Muscle of back (tissue), 11 donors: ENCODE results near the gene ARFRP1. TPM values are rescaled to one million over a fixed set of nuclear protein-coding genes. Genes with fewer than 3 reads are reported as not detected.
"Not testable (repeated sequence)": the region's sequence is repeated elsewhere in the genome, so short reads cannot be mapped to it uniquely, and the experiment has no call there.

Experiments
- DNase-seq, 3 donors: peaks; one replicate each; pipeline versions ENCODE4 v3.0.0 to v3.0.0-alpha.2; 2013
- polyA plus RNA-seq, 10 donors: library from polyadenylated mRNA; unstranded; fragments of 120-200 nt; gene quantifications; one replicate each; pipeline ENCODE4 v1.2.1, GENCODE V29; 2013; ENCODE audit not compliant: insufficient read length in 10 of 10

ARFRP1 gene
- polyA plus RNA-seq, 10 donors = 20.1 to 28.2 (median 25.6) TPM

GRCh38 chr20:63734111-63734945, 26.6 kb upstream of the ARFRP1 start:
- no peak for DNase-seq

- no peak for DNase-seq
Measured at GRCh38 chr20:63733579-63734081, 25.9 kb upstream of the ARFRP1 start.

- DNase-seq = no peak
Measured at GRCh38 chr20:63733117-63733516, 25.3 kb upstream of the ARFRP1 start.

GRCh38 chr20:63732118-63733095, 24.6 kb upstream of the ARFRP1 start:
- DNase-seq = no peak

- no peak for DNase-seq
Measured at GRCh38 chr20:63731410-63731809, 23.6 kb upstream of the ARFRP1 start.

GRCh38 chr20:63730189-63730733, 22.5 kb upstream of the ARFRP1 start:
- DNase-seq = not testable (repeated sequence)

GRCh38 chr20:63722967-63723622, 15.3 kb upstream of the ARFRP1 start:
- not testable (repeated sequence) for DNase-seq

GRCh38 chr20:63718996-63719395, 11.2 kb upstream of the ARFRP1 start:
- DNase-seq = peak in 1 of 3 donors; percentile 6

GRCh38 chr20:63714858-63715257, 7.1 kb upstream of the ARFRP1 start:
- no peak for DNase-seq

GRCh38 chr20:63712191-63712590, 4.4 kb upstream of the ARFRP1 start:
- DNase-seq = no peak

GRCh38 chr20:63711085-63711645, 3.4 kb upstream of the ARFRP1 start:
- DNase-seq = no peak

- no peak for DNase-seq
Measured at GRCh38 chr20:63709149-63709527, 1.4 kb upstream of the ARFRP1 start.

GRCh38 chr20:63708301-63709148, 749 bp upstream of the ARFRP1 start:
- peak in 1 of 3 donors; percentile 34 for DNase-seq

GRCh38 chr20:63706852-63707557, 771 bp downstream of the ARFRP1 start:
- DNase-seq = peak in 1 of 3 donors; percentile 67

GRCh38 chr20:63706027-63706695, 1.6 kb downstream of the ARFRP1 start:
- DNase-seq = no peak

- DNase-seq = no peak
Measured at GRCh38 chr20:63705232-63706026, 2.3 kb downstream of the ARFRP1 start.

- DNase-seq = no peak
Measured at GRCh38 chr20:63704749-63705117, 3.0 kb downstream of the ARFRP1 start.
